ENCODE data around the gene ZPBP. TPM values are rescaled to one million over a fixed set of nuclear protein-coding genes. Genes with fewer than 3 reads are reported as not detected.

Gene ZPBP
- total and polyA plus RNA-seq, 2 donors (not counting 1 experiment from before 2014, with no cell fraction given), result not detected

GRCh38 chr7:50112250-50112649, 19.2 kb upstream of the ZPBP start:
- H3K36me3 ChIP-seq (ENCODE audit: control insufficient read depth, insufficient read depth, low read length), result no peaks in the 10 kb centered on the region

GRCh38 chr7:50101873-50102272, 8.8 kb upstream of the ZPBP start:
- TF ChIP-seq EZH2 (IDR thresholded peaks at IDR 0.05; ENCODE audit: low read length, missing control alignments), result no peak
- no peak for TF ChIP-seq CTCF (conservative IDR thresholded peaks at IDR 0.05 in 1 of 2, IDR thresholded peaks at IDR 0.05 in 1 of 2; ENCODE audit: low read depth in 1 of 2, low read length in 2 of 2)
- no peak overlapping the region for H2AFZ ChIP-seq (ENCODE audit: low read length)
- H3K27me3 ChIP-seq (ENCODE audit: control insufficient read depth, insufficient read depth, low read length), result no peaks in the 10 kb centered on the region
- H3K27ac ChIP-seq (ENCODE audit: insufficient read depth, low read length), result no peak overlapping the region
- H3K36me3 ChIP-seq (ENCODE audit: control insufficient read depth, insufficient read depth, low read length), result no peaks in the 10 kb centered on the region
- no peaks in the 10 kb centered on the region for H3K79me2 ChIP-seq (ENCODE audit: control insufficient read depth, insufficient read depth, low read length)
- no peaks in the 10 kb centered on the region for H4K20me1 ChIP-seq (ENCODE audit: control insufficient read depth, extremely low read depth, insufficient read depth, low read length)
- no peak overlapping the region for H3K4me3 ChIP-seq (replicated peaks in 1 of 4; ENCODE audit: control extremely low read depth in 1 of 4, insufficient read depth in 1 of 4, low read depth in 3 of 4, low read length in 4 of 4)
- H3K4me2 ChIP-seq (ENCODE audit: extremely low read depth, insufficient read depth, low read length), result no peak overlapping the region
- no peaks in the 10 kb centered on the region for H3K9me3 ChIP-seq (ENCODE audit: control insufficient read depth, insufficient read depth, low read depth, low read length)
- no peaks in the 10 kb centered on the region for H3K4me1 ChIP-seq (ENCODE audit: control insufficient read depth, extremely low read depth, insufficient read depth, low read length)
- no peak for DNase-seq (ENCODE audit: low read depth in 2 of 2)
- no peak overlapping the region for H3K9ac ChIP-seq (ENCODE audit: insufficient read depth, low read length)

More at GRCh38 chr7:50112250-50112649, 19.2 kb upstream of the ZPBP start:
- no peaks in the 10 kb centered on the region for H3K27me3 ChIP-seq (ENCODE audit: control insufficient read depth, insufficient read depth, low read length)
- H3K9ac ChIP-seq (ENCODE audit: insufficient read depth, low read length), result no peak overlapping the region
- H3K27ac ChIP-seq (ENCODE audit: insufficient read depth, low read length), result no peak overlapping the region
- H4K20me1 ChIP-seq (ENCODE audit: control insufficient read depth, extremely low read depth, insufficient read depth, low read length), result no peaks in the 10 kb centered on the region
- no peak overlapping the region for H3K4me2 ChIP-seq (ENCODE audit: extremely low read depth, insufficient read depth, low read length)
- TF ChIP-seq EZH2 (IDR thresholded peaks at IDR 0.05; ENCODE audit: low read length, missing control alignments), result no peak
- no peak for TF ChIP-seq CTCF (conservative IDR thresholded peaks at IDR 0.05 in 1 of 2, IDR thresholded peaks at IDR 0.05 in 1 of 2; ENCODE audit: low read depth in 1 of 2, low read length in 2 of 2)
- no peaks in the 10 kb centered on the region for H3K79me2 ChIP-seq (ENCODE audit: control insufficient read depth, insufficient read depth, low read length)
- H3K9me3 ChIP-seq (ENCODE audit: control insufficient read depth, insufficient read depth, low read depth, low read length), result no peaks in the 10 kb centered on the region
- no peak overlapping the region for H2AFZ ChIP-seq (ENCODE audit: low read length)
- H3K4me3 ChIP-seq (replicated peaks in 1 of 4; ENCODE audit: control extremely low read depth in 1 of 4, insufficient read depth in 1 of 4, low read depth in 3 of 4, low read length in 4 of 4), result no peak overlapping the region
- no peak for DNase-seq (ENCODE audit: low read depth in 2 of 2)
- H3K4me1 ChIP-seq (ENCODE audit: control insufficient read depth, extremely low read depth, insufficient read depth, low read length), result no peaks in the 10 kb centered on the region

GRCh38 chr7:50095634-50096033, 2.6 kb upstream of the ZPBP start:
- Histone ChIP-seq H3K36me3 (ENCODE audit: control insufficient read depth, insufficient read depth, low read length) (no peaks in the 10 kb centered on the region), H3K27ac (ENCODE audit: insufficient read depth, low read length) (no peak overlapping the region), H4K20me1 (ENCODE audit: control insufficient read depth, extremely low read depth, insufficient read depth, low read length) (no peaks in the 10 kb centered on the region), H3K9me3 (ENCODE audit: control insufficient read depth, insufficient read depth, low read depth, low read length) (no peaks in the 10 kb centered on the region), H3K27me3 (ENCODE audit: control insufficient read depth, insufficient read depth, low read length) (no peaks in the 10 kb centered on the region), H3K4me1 (ENCODE audit: control insufficient read depth, extremely low read depth, insufficient read depth, low read length) (no peaks in the 10 kb centered on the region), H3K9ac (ENCODE audit: insufficient read depth, low read length) (no peak overlapping the region), H3K79me2 (ENCODE audit: control insufficient read depth, insufficient read depth, low read length) (no peaks in the 10 kb centered on the region), H3K4me2 (ENCODE audit: extremely low read depth, insufficient read depth, low read length) (no peak overlapping the region), H3K4me3 (replicated peaks in 1 of 4; ENCODE audit: control extremely low read depth in 1 of 4, insufficient read depth in 1 of 4, low read depth in 3 of 4, low read length in 4 of 4) (no peak overlapping the region), H2AFZ (ENCODE audit: low read length) (no peak overlapping the region)
- TF ChIP-seq CTCF (conservative IDR thresholded peaks at IDR 0.05 in 1 of 2, IDR thresholded peaks at IDR 0.05 in 1 of 2; ENCODE audit: low read depth in 1 of 2, low read length in 2 of 2), result no peak
- TF ChIP-seq EZH2 (IDR thresholded peaks at IDR 0.05; ENCODE audit: low read length, missing control alignments), result no peak
- DNase-seq (ENCODE audit: low read depth in 2 of 2), result no peak
